WTC11 (cell line): ENCODE results near the gene RASD1. TPM values are rescaled to one million over a fixed set of nuclear protein-coding genes. Genes with fewer than 3 reads are reported as not detected.
A peak's percentile ranks its signal among the peaks of the same experiment; 100 is the strongest.

Experiments used
- ATAC-seq: fragments of 200-7000 bp; cut with Tn5 transposase; 2 replicates; pipeline ENCODE4 v1.10.0; 2021; ENCODE audit warnings: mild to moderate bottlenecking, moderate library complexity
- CTCF ChIA-PET: fragments of 300-600 bp; sonication (Branson Sonifier 250); formaldehyde crosslinking; loops from one replicate; lab custom pipeline; 2021; ENCODE audit warnings: antibody characterized with exemption; lab: Charles Lee
- POLR2A ChIA-PET: fragments of 350-600 bp; sonication (Branson Sonifier 250); formaldehyde crosslinking; loops from one replicate; lab custom pipeline; 2021; ENCODE audit warnings: antibody characterized with exemption; lab: Charles Lee
- DNase-seq: peaks from one replicate; pipeline ENCODE4 v3.0.0; 2021; ENCODE audit warnings: low spot score
- H3K27ac Mint-ChIP-seq: 2 replicates; pipeline ENCODE4 v1.8.0; 2021; ENCODE audit warnings: mixed read lengths
- H3K27me3 Mint-ChIP-seq: 2 replicates; pipeline ENCODE4 v1.8.0; 2021; ENCODE audit warnings: low read depth, mild to moderate bottlenecking, moderate library complexity, mixed read lengths
- H3K36me3 Mint-ChIP-seq: 2 replicates; pipeline ENCODE4 v1.8.0; 2021; ENCODE audit warnings: mixed read lengths
- H3K4me1 Mint-ChIP-seq: 2 replicates; pipeline ENCODE4 v1.8.0; 2022; ENCODE audit warnings: mixed read lengths
- H3K4me3 Mint-ChIP-seq: 2 replicates; pipeline ENCODE4 v1.8.0; 2021; ENCODE audit warnings: mild to moderate bottlenecking, moderate library complexity, mixed read lengths
- H3K9me3 Mint-ChIP-seq: 2 replicates; pipeline ENCODE4 v1.8.0; 2021; ENCODE audit warnings: mixed read lengths
- CREM ChIP-seq: sonication (generic); formaldehyde crosslinking; IDR thresholded peaks from 2 replicates; pipeline ENCODE4 v1.8.1; 2022; ENCODE audit warnings: mild to moderate bottlenecking, missing genetic modification reagents, moderate library complexity
- FOXJ3 ChIP-seq: sonication (generic); formaldehyde crosslinking; IDR thresholded peaks from 2 replicates; pipeline ENCODE4 v1.9.0; 2021; ENCODE audit warnings: missing genetic modification reagents, mild to moderate bottlenecking, borderline replicate concordance
- FOXK1 ChIP-seq: sonication (generic); formaldehyde crosslinking; IDR thresholded peaks from 2 replicates; pipeline ENCODE4 v1.8.0; 2022; ENCODE audit warnings: mild to moderate bottlenecking, moderate library complexity, missing genetic modification reagents
- GRHL2 ChIP-seq: fragments of 250-450 bp; sonication (Bioruptor Pico); IDR thresholded peaks from 2 replicates; pipeline ENCODE4 v1.8.0; 2022; ENCODE audit warnings: mild to moderate bottlenecking, moderate library complexity; ENCODE audit not compliant: insufficient replicate concordance, severe bottlenecking
- IRF2 ChIP-seq: sonication (generic); formaldehyde crosslinking; IDR thresholded peaks from 2 replicates; pipeline ENCODE4 v1.8.0; 2022; ENCODE audit warnings: low read depth, missing genetic modification reagents, borderline replicate concordance
- OVOL2 ChIP-seq: fragments of 250-450 bp; sonication (Bioruptor Pico); IDR thresholded peaks from 2 replicates; pipeline ENCODE4 v1.9.0; 2021; ENCODE audit warnings: mild to moderate bottlenecking, borderline replicate concordance
- RORB ChIP-seq: fragments of 250-450 bp; sonication (Bioruptor Pico); IDR thresholded peaks from 2 replicates; pipeline ENCODE4 v1.9.0; 2021; ENCODE audit warnings: mild to moderate bottlenecking
- TCF7 ChIP-seq: sonication (generic); formaldehyde crosslinking; IDR thresholded peaks from 2 replicates; pipeline ENCODE4 v1.8.0; 2022; ENCODE audit warnings: mild to moderate bottlenecking, low read depth, missing genetic modification reagents, moderate library complexity
- ZNF138 ChIP-seq: sonication (generic); formaldehyde crosslinking; conservative IDR thresholded peaks from 2 replicates; pipeline ENCODE4 v1.8.1; 2022; ENCODE audit warnings: mild to moderate bottlenecking, moderate library complexity, missing genetic modification reagents
- total RNA-seq: library from RNA; stranded (reverse); gene quantifications from 3 replicates; pipeline ENCODE4 v1.2.3, GENCODE V29; 2021
- TF ChIP-seq, protein P1 (sequence below): fragments of 250-450 bp; sonication (Bioruptor Pico); IDR thresholded peaks from 2 replicates; pipeline ENCODE4 v1.9.0; 2021; ENCODE audit warnings: moderate library complexity, mild to moderate bottlenecking, inconsistent platforms, borderline replicate concordance
- TF ChIP-seq, protein P2 (sequence below): sonication (generic); formaldehyde crosslinking; IDR thresholded peaks from 2 replicates; pipeline ENCODE4 v1.8.0; 2023; ENCODE audit warnings: missing genetic modification reagents, mild to moderate bottlenecking, borderline replicate concordance
- TF ChIP-seq, protein P3 (sequence below): sonication (generic); formaldehyde crosslinking; IDR thresholded peaks from 2 replicates; pipeline ENCODE4 v1.8.1; 2023; ENCODE audit warnings: mild to moderate bottlenecking, missing genetic modification reagents, borderline replicate concordance
- TF ChIP-seq, protein P4 (sequence below): fragments of 250-450 bp; sonication (Bioruptor Pico); IDR thresholded peaks from 2 replicates; pipeline ENCODE4 v2.1.2; 2022; ENCODE audit warnings: mild to moderate bottlenecking, moderate library complexity
- TF ChIP-seq, protein P5 (sequence below): fragments of 250-450 bp; sonication (Bioruptor Pico); IDR thresholded peaks from 2 replicates; pipeline ENCODE4 v1.9.0; 2021; ENCODE audit warnings: mild to moderate bottlenecking
- TF ChIP-seq, protein P6 (sequence below): sonication (generic); formaldehyde crosslinking; IDR thresholded peaks from 2 replicates; pipeline ENCODE4 v1.8.1; 2022; ENCODE audit warnings: mild to moderate bottlenecking, missing genetic modification reagents, moderate library complexity, borderline replicate concordance
- TF ChIP-seq, protein P7 (sequence below): fragments of 250-450 bp; sonication (Bioruptor Pico); IDR thresholded peaks from 2 replicates; pipeline ENCODE4 v1.9.0; 2021; ENCODE audit warnings: mild to moderate bottlenecking, borderline replicate concordance

The RASD1 gene
- total RNA-seq, 1 experiment from 2014 or later: 5.1 TPM

DNA sequence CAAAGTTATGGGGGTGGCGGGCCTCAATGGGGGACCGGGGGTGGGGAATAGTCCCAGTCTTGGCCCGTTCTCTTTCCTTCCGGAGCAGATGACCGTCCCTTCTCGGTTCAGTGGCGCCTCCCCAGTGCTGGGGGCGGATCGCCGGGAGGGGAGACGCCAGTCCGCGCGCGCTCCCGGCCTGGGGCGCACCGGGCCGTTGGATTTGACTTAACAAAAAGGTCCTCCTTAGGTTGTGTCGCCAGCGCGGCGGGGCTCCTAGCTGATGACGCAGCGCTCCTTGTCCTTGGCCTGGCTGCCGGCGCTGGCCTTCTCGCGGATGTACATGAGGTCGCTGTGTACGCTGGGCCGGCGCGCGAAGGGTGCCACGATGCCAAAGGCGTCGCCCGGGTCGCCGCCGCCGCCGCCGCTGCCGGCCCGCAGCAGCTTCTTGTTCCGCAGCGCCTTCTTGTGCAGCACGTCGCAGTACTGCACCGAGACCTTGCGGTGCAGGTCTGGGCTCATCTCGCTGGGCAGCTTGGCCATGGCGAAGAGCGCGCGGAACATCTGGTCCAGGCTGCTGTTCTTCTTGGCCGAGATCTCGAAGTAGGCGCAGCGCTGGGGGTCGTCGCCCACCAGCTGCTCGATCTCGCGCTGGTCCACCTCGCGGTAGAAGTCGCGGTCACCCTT, 1.2 kb downstream of the RASD1 start:
- CTCF ChIA-PET: interaction anchor here (1.0 to 3.9 kb wide), 9 partner anchors 14 to 424 kb away, joined by 3 to 71 read pairs (median 13); no protein-coding TSS in a partner anchor
- DNase-seq (peak; percentile 69), ATAC-seq (no peak)
- POLR2A ChIA-PET: interaction anchor here (0.7 to 1.7 kb wide), 3 partner anchors 116 to 256 kb away, joined by 3 to 7 read pairs (median 3); no protein-coding TSS in a partner anchor
- H3K36me3 Mint-ChIP-seq: peaks cover 9% of the 10 kb centered on the region
- H3K27ac Mint-ChIP-seq: no peak overlapping the region
- peak overlapping the region; percentile 81 for H3K4me3 Mint-ChIP-seq
- peaks cover 41% of the 10 kb centered on the region for H3K4me1 Mint-ChIP-seq
- peaks cover 29% of the 10 kb centered on the region for H3K27me3 Mint-ChIP-seq
- no peaks in the 10 kb centered on the region for H3K9me3 Mint-ChIP-seq
- no peak for TF ChIP-seq FOXJ3
- TF ChIP-seq TCF7: no peak
- TF ChIP-seq, protein P1, sequence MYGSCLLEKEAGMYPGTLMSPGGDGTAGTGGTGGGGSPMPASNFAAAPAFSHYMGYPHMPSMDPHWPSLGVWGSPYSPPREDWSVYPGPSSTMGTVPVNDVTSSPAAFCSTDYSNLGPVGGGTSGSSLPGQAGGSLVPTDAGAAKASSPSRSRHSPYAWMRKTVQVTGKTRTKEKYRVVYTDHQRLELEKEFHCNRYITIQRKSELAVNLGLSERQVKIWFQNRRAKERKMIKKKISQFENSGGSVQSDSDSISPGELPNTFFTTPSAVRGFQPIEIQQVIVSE (CRISPR knock-in tag): no peak
- TF ChIP-seq, protein P2, sequence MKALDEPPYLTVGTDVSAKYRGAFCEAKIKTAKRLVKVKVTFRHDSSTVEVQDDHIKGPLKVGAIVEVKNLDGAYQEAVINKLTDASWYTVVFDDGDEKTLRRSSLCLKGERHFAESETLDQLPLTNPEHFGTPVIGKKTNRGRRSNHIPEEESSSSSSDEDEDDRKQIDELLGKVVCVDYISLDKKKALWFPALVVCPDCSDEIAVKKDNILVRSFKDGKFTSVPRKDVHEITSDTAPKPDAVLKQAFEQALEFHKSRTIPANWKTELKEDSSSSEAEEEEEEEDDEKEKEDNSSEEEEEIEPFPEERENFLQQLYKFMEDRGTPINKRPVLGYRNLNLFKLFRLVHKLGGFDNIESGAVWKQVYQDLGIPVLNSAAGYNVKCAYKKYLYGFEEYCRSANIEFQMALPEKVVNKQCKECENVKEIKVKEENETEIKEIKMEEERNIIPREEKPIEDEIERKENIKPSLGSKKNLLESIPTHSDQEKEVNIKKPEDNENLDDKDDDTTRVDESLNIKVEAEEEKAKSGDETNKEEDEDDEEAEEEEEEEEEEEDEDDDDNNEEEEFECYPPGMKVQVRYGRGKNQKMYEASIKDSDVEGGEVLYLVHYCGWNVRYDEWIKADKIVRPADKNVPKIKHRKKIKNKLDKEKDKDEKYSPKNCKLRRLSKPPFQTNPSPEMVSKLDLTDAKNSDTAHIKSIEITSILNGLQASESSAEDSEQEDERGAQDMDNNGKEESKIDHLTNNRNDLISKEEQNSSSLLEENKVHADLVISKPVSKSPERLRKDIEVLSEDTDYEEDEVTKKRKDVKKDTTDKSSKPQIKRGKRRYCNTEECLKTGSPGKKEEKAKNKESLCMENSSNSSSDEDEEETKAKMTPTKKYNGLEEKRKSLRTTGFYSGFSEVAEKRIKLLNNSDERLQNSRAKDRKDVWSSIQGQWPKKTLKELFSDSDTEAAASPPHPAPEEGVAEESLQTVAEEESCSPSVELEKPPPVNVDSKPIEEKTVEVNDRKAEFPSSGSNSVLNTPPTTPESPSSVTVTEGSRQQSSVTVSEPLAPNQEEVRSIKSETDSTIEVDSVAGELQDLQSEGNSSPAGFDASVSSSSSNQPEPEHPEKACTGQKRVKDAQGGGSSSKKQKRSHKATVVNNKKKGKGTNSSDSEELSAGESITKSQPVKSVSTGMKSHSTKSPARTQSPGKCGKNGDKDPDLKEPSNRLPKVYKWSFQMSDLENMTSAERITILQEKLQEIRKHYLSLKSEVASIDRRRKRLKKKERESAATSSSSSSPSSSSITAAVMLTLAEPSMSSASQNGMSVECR (CRISPR knock-in tag): peak; percentile 75; the same call in 1 of the 2 replicates
- no peak for TF ChIP-seq OVOL2
- TF ChIP-seq, protein P3, sequence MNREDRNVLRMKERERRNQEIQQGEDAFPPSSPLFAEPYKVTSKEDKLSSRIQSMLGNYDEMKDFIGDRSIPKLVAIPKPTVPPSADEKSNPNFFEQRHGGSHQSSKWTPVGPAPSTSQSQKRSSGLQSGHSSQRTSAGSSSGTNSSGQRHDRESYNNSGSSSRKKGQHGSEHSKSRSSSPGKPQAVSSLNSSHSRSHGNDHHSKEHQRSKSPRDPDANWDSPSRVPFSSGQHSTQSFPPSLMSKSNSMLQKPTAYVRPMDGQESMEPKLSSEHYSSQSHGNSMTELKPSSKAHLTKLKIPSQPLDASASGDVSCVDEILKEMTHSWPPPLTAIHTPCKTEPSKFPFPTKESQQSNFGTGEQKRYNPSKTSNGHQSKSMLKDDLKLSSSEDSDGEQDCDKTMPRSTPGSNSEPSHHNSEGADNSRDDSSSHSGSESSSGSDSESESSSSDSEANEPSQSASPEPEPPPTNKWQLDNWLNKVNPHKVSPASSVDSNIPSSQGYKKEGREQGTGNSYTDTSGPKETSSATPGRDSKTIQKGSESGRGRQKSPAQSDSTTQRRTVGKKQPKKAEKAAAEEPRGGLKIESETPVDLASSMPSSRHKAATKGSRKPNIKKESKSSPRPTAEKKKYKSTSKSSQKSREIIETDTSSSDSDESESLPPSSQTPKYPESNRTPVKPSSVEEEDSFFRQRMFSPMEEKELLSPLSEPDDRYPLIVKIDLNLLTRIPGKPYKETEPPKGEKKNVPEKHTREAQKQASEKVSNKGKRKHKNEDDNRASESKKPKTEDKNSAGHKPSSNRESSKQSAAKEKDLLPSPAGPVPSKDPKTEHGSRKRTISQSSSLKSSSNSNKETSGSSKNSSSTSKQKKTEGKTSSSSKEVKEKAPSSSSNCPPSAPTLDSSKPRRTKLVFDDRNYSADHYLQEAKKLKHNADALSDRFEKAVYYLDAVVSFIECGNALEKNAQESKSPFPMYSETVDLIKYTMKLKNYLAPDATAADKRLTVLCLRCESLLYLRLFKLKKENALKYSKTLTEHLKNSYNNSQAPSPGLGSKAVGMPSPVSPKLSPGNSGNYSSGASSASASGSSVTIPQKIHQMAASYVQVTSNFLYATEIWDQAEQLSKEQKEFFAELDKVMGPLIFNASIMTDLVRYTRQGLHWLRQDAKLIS (CRISPR knock-in tag): no peak
- 0 out of 2 replicates have a peak, but pooled peaks have one; percentile 12 for TF ChIP-seq CREM (CRISPR knock-in tag)
- TF ChIP-seq, protein P4, sequence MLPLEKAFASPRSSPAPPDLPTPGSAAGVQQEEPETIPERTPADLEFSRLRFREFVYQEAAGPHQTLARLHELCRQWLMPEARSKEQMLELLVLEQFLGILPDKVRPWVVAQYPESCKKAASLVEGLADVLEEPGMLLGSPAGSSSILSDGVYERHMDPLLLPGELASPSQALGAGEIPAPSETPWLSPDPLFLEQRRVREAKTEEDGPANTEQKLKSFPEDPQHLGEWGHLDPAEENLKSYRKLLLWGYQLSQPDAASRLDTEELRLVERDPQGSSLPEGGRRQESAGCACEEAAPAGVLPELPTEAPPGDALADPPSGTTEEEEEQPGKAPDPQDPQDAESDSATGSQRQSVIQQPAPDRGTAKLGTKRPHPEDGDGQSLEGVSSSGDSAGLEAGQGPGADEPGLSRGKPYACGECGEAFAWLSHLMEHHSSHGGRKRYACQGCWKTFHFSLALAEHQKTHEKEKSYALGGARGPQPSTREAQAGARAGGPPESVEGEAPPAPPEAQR (CRISPR knock-in tag): no peak
- TF ChIP-seq RORB (CRISPR knock-in tag): no peak
- TF ChIP-seq IRF2 (CRISPR knock-in tag): no peak
- TF ChIP-seq, protein P5, sequence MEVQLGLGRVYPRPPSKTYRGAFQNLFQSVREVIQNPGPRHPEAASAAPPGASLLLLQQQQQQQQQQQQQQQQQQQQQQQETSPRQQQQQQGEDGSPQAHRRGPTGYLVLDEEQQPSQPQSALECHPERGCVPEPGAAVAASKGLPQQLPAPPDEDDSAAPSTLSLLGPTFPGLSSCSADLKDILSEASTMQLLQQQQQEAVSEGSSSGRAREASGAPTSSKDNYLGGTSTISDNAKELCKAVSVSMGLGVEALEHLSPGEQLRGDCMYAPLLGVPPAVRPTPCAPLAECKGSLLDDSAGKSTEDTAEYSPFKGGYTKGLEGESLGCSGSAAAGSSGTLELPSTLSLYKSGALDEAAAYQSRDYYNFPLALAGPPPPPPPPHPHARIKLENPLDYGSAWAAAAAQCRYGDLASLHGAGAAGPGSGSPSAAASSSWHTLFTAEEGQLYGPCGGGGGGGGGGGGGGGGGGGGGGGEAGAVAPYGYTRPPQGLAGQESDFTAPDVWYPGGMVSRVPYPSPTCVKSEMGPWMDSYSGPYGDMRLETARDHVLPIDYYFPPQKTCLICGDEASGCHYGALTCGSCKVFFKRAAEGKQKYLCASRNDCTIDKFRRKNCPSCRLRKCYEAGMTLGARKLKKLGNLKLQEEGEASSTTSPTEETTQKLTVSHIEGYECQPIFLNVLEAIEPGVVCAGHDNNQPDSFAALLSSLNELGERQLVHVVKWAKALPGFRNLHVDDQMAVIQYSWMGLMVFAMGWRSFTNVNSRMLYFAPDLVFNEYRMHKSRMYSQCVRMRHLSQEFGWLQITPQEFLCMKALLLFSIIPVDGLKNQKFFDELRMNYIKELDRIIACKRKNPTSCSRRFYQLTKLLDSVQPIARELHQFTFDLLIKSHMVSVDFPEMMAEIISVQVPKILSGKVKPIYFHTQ: no peak
- TF ChIP-seq, protein P6, sequence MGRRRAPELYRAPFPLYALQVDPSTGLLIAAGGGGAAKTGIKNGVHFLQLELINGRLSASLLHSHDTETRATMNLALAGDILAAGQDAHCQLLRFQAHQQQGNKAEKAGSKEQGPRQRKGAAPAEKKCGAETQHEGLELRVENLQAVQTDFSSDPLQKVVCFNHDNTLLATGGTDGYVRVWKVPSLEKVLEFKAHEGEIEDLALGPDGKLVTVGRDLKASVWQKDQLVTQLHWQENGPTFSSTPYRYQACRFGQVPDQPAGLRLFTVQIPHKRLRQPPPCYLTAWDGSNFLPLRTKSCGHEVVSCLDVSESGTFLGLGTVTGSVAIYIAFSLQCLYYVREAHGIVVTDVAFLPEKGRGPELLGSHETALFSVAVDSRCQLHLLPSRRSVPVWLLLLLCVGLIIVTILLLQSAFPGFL (CRISPR knock-in tag): no peak
- no peak for TF ChIP-seq GRHL2 (CRISPR knock-in tag)
- TF ChIP-seq ZNF138 (CRISPR knock-in tag): no peak
- no peak for TF ChIP-seq FOXK1
- TF ChIP-seq, protein P7, sequence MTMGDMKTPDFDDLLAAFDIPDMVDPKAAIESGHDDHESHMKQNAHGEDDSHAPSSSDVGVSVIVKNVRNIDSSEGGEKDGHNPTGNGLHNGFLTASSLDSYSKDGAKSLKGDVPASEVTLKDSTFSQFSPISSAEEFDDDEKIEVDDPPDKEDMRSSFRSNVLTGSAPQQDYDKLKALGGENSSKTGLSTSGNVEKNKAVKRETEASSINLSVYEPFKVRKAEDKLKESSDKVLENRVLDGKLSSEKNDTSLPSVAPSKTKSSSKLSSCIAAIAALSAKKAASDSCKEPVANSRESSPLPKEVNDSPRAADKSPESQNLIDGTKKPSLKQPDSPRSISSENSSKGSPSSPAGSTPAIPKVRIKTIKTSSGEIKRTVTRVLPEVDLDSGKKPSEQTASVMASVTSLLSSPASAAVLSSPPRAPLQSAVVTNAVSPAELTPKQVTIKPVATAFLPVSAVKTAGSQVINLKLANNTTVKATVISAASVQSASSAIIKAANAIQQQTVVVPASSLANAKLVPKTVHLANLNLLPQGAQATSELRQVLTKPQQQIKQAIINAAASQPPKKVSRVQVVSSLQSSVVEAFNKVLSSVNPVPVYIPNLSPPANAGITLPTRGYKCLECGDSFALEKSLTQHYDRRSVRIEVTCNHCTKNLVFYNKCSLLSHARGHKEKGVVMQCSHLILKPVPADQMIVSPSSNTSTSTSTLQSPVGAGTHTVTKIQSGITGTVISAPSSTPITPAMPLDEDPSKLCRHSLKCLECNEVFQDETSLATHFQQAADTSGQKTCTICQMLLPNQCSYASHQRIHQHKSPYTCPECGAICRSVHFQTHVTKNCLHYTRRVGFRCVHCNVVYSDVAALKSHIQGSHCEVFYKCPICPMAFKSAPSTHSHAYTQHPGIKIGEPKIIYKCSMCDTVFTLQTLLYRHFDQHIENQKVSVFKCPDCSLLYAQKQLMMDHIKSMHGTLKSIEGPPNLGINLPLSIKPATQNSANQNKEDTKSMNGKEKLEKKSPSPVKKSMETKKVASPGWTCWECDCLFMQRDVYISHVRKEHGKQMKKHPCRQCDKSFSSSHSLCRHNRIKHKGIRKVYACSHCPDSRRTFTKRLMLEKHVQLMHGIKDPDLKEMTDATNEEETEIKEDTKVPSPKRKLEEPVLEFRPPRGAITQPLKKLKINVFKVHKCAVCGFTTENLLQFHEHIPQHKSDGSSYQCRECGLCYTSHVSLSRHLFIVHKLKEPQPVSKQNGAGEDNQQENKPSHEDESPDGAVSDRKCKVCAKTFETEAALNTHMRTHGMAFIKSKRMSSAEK (CRISPR knock-in tag): no peak
